PC-3 (cell line): ENCODE data around the gene ACTR10. TPM values are rescaled to one million over a fixed set of nuclear protein-coding genes. Genes with fewer than 3 reads are reported as not detected.
A peak's percentile ranks its signal among the peaks of the same experiment; 100 is the strongest.

Experiments
- ATAC-seq: fragments of 200-7000 bp; cut with Tn5 transposase; 2 replicates; pipeline ENCODE4 v1.9.1; 2020; ENCODE audit warnings: mild to moderate bottlenecking, moderate library complexity
- BruUV-seq: library from RNA; stranded (reverse); fragments of 400-500 nt; replicated peaks from 2 replicates; lab custom pipeline; 2021; lab: Mats Ljungman, UMichigan
- CTCF ChIA-PET: fragments of 300-600 bp; sonication (Branson Sonifier 250); formaldehyde crosslinking; loops from one replicate; lab custom pipeline; 2022; ENCODE audit warnings: antibody characterized with exemption; lab: Charles Lee
- POLR2A ChIA-PET: fragments of 300-600 bp; sonication (Branson Sonifier 250); formaldehyde crosslinking; loops from one replicate; lab custom pipeline; 2022; ENCODE audit warnings: antibody characterized with exemption; ENCODE audit not compliant: unreplicated experiment; lab: Charles Lee
- DNase-seq: peaks from one replicate; pipeline ENCODE4 v3.0.0-alpha.2; 2015
- H2AFZ ChIP-seq: fragments of 300-600 bp; sonication (generic); 2 replicates; pipeline ENCODE4 v1.6.0; 2016; ENCODE audit warnings: antibody characterized with exemption, low read length
- H3F3A ChIP-seq: fragments of 300-600 bp; sonication (generic); one replicate; pipeline ENCODE4 v1.6.0; 2017; ENCODE audit warnings: antibody characterized with exemption, low read length, control low read depth, mild to moderate bottlenecking; ENCODE audit not compliant: unreplicated experiment
- H3K27ac ChIP-seq: fragments of 300-600 bp; sonication (generic); 2 replicates; pipeline ENCODE4 v1.5.1; 2016; ENCODE audit warnings: mild to moderate bottlenecking, low read length
- H3K27me3 ChIP-seq: fragments of 300-600 bp; sonication (generic); 2 replicates; pipeline ENCODE4 v1.6.1; 2016; ENCODE audit warnings: low read length, mixed read lengths
- H3K36me3 ChIP-seq: fragments of 300-600 bp; sonication (generic); 2 replicates; pipeline ENCODE4 v1.6.1; 2016; ENCODE audit warnings: low read depth, mixed run types, low read length, mixed read lengths
- H3K4me1 ChIP-seq: fragments of 300-600 bp; sonication (generic); 2 replicates; pipeline ENCODE4 v1.5.1; 2016; ENCODE audit warnings: low read length; ENCODE audit not compliant: insufficient read depth
- H3K4me2 ChIP-seq: fragments of 300-600 bp; sonication (generic); 2 replicates; pipeline ENCODE4 v1.6.0; 2016; ENCODE audit warnings: low read length
- H3K4me3 ChIP-seq: fragments of 300-600 bp; sonication (generic); 2 replicates; pipeline ENCODE4 v1.5.1; 2016; ENCODE audit warnings: mild to moderate bottlenecking, low read length, mixed read lengths
- H3K79me2 ChIP-seq: fragments of 300-600 bp; sonication (generic); 2 replicates; pipeline ENCODE4 v1.6.1; 2017; ENCODE audit warnings: low read length, mixed read lengths
- H3K9ac ChIP-seq: fragments of 300-600 bp; sonication (generic); 2 replicates; pipeline ENCODE4 v1.6.0; 2016; ENCODE audit warnings: mild to moderate bottlenecking, low read length
- H3K9me2 ChIP-seq: fragments of 300-600 bp; sonication (generic); replicated peaks from 2 replicates; pipeline ENCODE4 v1.6.1; 2016; ENCODE audit warnings: mixed run types, low read length, mixed read lengths
- H3K9me3 ChIP-seq: fragments of 300-600 bp; sonication (generic); 2 replicates; pipeline ENCODE4 v1.6.1; 2016; ENCODE audit warnings: low read length, mixed read lengths
- H4K20me1 ChIP-seq: fragments of 300-600 bp; sonication (generic); 2 replicates; pipeline ENCODE4 v1.6.1; 2016; ENCODE audit warnings: low read length, mixed read lengths
- EZH2 ChIP-seq: fragments of 300-600 bp; sonication (generic); IDR thresholded peaks from one replicate; pipeline ENCODE4 v1.6.1; 2017; ENCODE audit warnings: antibody characterized with exemption, mild to moderate bottlenecking, low read length; ENCODE audit not compliant: unreplicated experiment
- EZH2phosphoT487 ChIP-seq: fragments of 300-600 bp; sonication (generic); IDR thresholded peaks from 2 replicates; pipeline ENCODE4 v1.6.1; 2018; ENCODE audit warnings: mild to moderate bottlenecking, antibody characterized with exemption, low read length, borderline replicate concordance
- intact Hi-C: fragments of 100-400 bp; cut with micrococcal nuclease; formaldehyde crosslinking; loops from 2 replicates; pipeline ENCODE4 v1.9.0; 2023
- total RNA-seq: library from RNA; depleted of rRNA; stranded (reverse); fragments of >200 nt; gene quantifications from 2 replicates; pipeline ENCODE4 v1.2.3, GENCODE V29; 2014
- TF ChIP-seq, protein P1 (sequence below): fragments of 300-600 bp; sonication (generic); conservative IDR thresholded peaks from 2 replicates; pipeline ENCODE4 v1.5.1; 2017; ENCODE audit warnings: antibody characterized with exemption, low read depth, mild to moderate bottlenecking, low read length

Gene ACTR10
- total RNA-seq, 1 experiment from 2014 or later = 126 TPM

DNA sequence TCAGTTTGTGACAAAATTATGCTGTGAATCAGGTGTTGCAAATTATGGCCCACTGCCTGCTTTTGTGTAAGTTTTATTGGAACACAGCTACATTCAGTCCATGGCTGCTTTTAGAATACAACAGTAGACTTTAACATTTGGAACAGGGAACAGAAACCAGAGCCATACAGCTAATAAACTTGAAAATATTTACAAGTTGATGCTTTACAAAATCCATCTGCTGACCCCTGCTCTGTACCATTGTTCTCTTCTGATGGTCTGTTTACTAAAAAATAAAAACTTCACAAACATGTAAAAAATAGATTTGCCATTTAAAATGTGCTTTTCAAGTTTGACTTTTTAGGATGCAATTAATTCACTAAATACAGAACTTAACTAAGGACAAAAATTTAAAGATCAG is 65.5 kb downstream of the ACTR10 start:
- Histone ChIP-seq H2AFZ (no peak overlapping the region), H3F3A (peaks cover 34% of the 10 kb centered on the region), H3K9me3 (no peaks in the 10 kb centered on the region), H3K4me1 (no peaks in the 10 kb centered on the region), H3K36me3 (peaks cover 97% of the 10 kb centered on the region), H3K27me3 (no peaks in the 10 kb centered on the region), H3K9ac (no peak overlapping the region), H3K4me3 (no peak overlapping the region), H3K79me2 (peaks cover 7% of the 10 kb centered on the region; the same call in 1 of the 2 replicates), H3K4me2 (no peak overlapping the region), H3K9me2 (no peaks in the 10 kb centered on the region), H4K20me1 (peaks cover 36% of the 10 kb centered on the region), H3K27ac (no peak overlapping the region)
- TSS peak; percentile 0 for BruUV-seq
- ChIA-PET POLR2A (interaction anchor here (0.5 kb wide), 1 partner anchor 24 kb away, joined by 4 read pairs; no protein-coding TSS in a partner anchor), CTCF (no interaction called here)
- intact Hi-C loops = no loop called here
- no peak for ATAC-seq
- TF ChIP-seq EZH2phosphoT487 (no peak), EZH2 (no peak)
- TF ChIP-seq, protein P1, sequence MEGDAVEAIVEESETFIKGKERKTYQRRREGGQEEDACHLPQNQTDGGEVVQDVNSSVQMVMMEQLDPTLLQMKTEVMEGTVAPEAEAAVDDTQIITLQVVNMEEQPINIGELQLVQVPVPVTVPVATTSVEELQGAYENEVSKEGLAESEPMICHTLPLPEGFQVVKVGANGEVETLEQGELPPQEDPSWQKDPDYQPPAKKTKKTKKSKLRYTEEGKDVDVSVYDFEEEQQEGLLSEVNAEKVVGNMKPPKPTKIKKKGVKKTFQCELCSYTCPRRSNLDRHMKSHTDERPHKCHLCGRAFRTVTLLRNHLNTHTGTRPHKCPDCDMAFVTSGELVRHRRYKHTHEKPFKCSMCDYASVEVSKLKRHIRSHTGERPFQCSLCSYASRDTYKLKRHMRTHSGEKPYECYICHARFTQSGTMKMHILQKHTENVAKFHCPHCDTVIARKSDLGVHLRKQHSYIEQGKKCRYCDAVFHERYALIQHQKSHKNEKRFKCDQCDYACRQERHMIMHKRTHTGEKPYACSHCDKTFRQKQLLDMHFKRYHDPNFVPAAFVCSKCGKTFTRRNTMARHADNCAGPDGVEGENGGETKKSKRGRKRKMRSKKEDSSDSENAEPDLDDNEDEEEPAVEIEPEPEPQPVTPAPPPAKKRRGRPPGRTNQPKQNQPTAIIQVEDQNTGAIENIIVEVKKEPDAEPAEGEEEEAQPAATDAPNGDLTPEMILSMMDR = no peak
- DNase-seq = no peak

DNA sequence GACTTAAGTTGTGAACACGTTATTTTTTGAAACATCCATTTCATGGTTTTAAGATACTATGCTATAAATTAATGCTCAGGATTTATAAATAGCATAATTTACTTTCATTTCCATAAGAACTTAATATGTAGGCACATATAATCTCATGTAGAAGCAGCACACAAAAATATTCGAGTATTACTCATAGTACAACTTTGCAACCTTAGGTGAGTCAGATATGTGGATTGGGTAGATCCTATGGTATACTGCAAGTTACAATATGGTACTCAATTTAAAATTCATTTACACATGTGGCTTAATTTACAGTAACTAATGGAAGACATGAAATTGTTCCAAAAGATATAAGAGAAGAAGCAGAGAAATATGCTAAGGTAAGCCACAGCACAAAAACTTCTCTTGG is 70.7 kb downstream of the ACTR10 start:
- DNase-seq (peak; percentile 56), ATAC-seq (peak; percentile 58)
- Histone ChIP-seq H3K4me3 (no peak overlapping the region), H3K27ac (no peak overlapping the region), H3K4me1 (no peaks in the 10 kb centered on the region), H3K9me2 (no peaks in the 10 kb centered on the region), H3K27me3 (no peaks in the 10 kb centered on the region), H4K20me1 (peaks cover 59% of the 10 kb centered on the region), H3K36me3 (peaks cover 94% of the 10 kb centered on the region), H2AFZ (no peak overlapping the region), H3K79me2 (peaks cover 45% of the 10 kb centered on the region), H3K9ac (no peak overlapping the region), H3K9me3 (no peaks in the 10 kb centered on the region), H3K4me2 (no peak overlapping the region), H3F3A (peaks cover 23% of the 10 kb centered on the region)
- POLR2A ChIA-PET = interaction anchor here (0.5 kb wide), 1 partner anchor 28 kb away, joined by 3 read pairs; the partner anchor contains the start of gene ARID4A
- CTCF ChIA-PET = no interaction called here
- TF ChIP-seq EZH2phosphoT487 (no peak), EZH2 (no peak)
- TF ChIP-seq, protein P1 = no peak
- no TSS peak for BruUV-seq
- intact Hi-C loops = no loop called here

DNA sequence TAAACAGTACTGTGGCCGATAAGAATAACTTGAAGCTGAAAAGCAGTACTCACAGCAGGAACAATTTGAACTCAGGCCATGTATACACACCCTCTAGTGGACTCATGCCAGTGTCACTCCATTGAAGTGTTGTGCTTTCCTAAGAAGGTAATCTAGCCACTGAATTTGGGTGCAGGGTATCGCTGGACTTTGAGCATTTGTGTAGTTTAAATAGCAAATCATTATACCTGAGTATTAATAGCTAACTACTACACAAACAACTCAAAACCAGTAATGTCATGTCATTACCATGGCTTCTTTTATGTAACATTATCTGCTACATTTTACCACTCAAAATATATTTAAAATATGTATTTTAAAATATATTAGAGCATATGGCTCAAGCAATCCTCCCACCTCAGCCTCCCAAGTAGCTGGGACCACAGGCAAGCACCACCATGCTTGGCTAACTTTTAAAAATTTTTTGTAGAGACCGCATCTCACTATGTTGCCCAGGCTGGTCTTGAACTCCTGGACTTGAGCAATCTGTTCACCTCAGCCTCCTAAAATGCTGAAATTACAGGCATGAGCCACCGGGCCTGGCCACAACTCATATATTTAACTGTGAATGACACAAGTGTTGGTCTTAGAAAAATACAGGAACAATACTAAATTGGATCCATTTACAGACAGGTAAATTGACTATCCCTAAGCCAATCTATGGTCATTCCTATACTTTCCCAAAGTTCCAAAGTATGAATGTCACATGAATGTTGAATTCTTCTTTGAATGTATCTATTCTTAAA is 72.8 kb downstream of the ACTR10 start:
- Histone ChIP-seq H3K36me3 (peaks cover 83% of the 10 kb centered on the region), H3K4me2 (no peak overlapping the region), H3F3A (peaks cover 21% of the 10 kb centered on the region), H2AFZ (no peak overlapping the region), H3K27me3 (no peaks in the 10 kb centered on the region), H3K9ac (no peak overlapping the region), H4K20me1 (peaks cover 62% of the 10 kb centered on the region), H3K79me2 (peaks cover 64% of the 10 kb centered on the region), H3K4me1 (no peaks in the 10 kb centered on the region), H3K9me2 (no peaks in the 10 kb centered on the region), H3K9me3 (no peaks in the 10 kb centered on the region), H3K27ac (no peak overlapping the region), H3K4me3 (no peak overlapping the region)
- intact Hi-C loops = no loop called here
- no peak for TF ChIP-seq EZH2
- TF ChIP-seq, protein P1 = peak; percentile 62
- CTCF ChIA-PET = interaction anchor here (0.5 kb wide), 1 partner anchor 165 kb away, joined by 4 read pairs; no protein-coding TSS in a partner anchor
- ATAC-seq (peak; percentile 53), DNase-seq (peak; percentile 70)
- BruUV-seq = no TSS peak
- POLR2A ChIA-PET = no interaction called here
